Erythroblast (primary cell): ENCODE results near the gene TBC1D1.

Source experiments
- GATA1 ChIP-seq: IDR thresholded peaks from 2 replicates; pipeline ENCODE4 v1.6.1; 2011; ENCODE audit warnings: low read depth, mild to moderate bottlenecking, control low read depth, low read length, moderate library complexity
- POLR2A ChIP-seq: IDR thresholded peaks from 2 replicates; pipeline ENCODE4 v1.6.1; 2011; ENCODE audit warnings: mild to moderate bottlenecking, low read length

DNA sequence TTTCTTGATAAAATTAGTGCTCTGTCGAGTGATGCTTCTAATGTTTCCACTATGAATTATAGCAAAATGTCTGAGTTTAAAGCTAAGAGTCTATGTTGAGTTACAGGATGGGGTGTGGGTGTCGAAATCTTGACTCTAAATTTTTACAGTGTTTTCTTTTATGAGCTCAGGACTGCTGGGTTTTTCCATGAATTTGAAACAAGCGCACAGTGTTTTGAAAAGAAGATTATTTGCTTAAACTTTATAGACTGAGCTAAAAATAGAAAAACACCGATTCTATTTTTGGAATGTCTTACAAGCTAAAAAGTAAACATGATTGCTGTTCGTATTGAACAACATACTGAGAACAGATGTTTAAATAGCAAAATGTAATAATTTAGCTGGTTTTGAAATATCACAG lies 76.9 kb downstream of the TBC1D1 start:
- TF ChIP-seq POLR2A (no peak), GATA1 (no peak)
